ENCODE measurements around the gene AKAP3. TPM values are rescaled to one million over a fixed set of nuclear protein-coding genes. Genes with fewer than 3 reads are reported as not detected.

Gene AKAP3
- total RNA-seq, 1 donor from 2014 or later, result 2.7 TPM

DNA sequence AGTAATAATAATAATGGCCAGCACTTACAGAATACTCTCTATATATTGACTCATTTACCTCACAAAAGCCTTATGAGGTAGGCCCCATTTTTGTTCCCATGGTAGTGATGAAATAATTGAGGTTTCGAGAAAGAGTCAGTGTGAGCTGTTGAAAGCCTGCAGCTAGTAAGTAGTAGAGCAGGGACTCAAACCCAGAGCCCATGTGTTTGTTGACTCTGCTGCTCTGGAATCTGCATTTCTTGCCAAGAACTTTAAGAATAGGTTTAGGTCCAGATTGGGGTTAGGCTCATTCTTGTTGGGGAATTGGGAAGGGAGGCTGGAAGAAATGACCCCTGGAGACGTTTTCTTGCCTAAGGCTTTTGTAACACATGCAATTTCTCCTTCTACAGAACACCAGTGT is 58.9 kb downstream of the AKAP3 start:
- Histone ChIP-seq H3K27ac (replicated peaks) (no peak overlapping the region), H3K27me3 (ENCODE audit: low read depth) (peaks cover 29% of the 10 kb centered on the region), H3K9me3 (replicated peaks) (no peaks in the 10 kb centered on the region), H3K4me1 (no peaks in the 10 kb centered on the region), H3K36me3 (no peaks in the 10 kb centered on the region), H3K4me3 (no peak overlapping the region)
- DNase-seq, result no peak
- intact Hi-C loops (cut with micrococcal nuclease), result no loop called here
- TF ChIP-seq, protein P1, sequence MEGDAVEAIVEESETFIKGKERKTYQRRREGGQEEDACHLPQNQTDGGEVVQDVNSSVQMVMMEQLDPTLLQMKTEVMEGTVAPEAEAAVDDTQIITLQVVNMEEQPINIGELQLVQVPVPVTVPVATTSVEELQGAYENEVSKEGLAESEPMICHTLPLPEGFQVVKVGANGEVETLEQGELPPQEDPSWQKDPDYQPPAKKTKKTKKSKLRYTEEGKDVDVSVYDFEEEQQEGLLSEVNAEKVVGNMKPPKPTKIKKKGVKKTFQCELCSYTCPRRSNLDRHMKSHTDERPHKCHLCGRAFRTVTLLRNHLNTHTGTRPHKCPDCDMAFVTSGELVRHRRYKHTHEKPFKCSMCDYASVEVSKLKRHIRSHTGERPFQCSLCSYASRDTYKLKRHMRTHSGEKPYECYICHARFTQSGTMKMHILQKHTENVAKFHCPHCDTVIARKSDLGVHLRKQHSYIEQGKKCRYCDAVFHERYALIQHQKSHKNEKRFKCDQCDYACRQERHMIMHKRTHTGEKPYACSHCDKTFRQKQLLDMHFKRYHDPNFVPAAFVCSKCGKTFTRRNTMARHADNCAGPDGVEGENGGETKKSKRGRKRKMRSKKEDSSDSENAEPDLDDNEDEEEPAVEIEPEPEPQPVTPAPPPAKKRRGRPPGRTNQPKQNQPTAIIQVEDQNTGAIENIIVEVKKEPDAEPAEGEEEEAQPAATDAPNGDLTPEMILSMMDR (IDR thresholded peaks at IDR 0.05; ENCODE audit: borderline replicate concordance), result no peak

DNA sequence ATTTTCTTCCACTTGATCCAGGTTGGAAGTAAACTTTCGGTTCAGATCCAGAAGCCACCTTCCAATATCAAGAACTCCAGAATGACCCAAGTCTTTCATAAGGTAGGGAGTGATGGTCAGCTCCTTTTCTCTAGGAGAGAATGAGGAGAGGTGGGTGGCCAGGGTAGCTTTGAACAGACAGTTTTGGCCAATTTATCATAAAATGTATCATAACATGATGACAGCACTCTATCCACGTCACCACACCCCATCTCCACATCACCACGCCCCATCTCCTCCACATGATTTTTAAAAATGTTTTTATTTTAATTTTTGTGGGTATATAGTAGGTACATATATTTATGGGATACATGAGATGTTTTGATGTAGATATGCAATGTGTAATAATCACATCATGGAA is 59.9 kb downstream of the AKAP3 start:
- H3K27ac ChIP-seq (replicated peaks), result no peak overlapping the region
- H3K36me3 ChIP-seq, result no peaks in the 10 kb centered on the region
- TF ChIP-seq, protein P1 (IDR thresholded peaks at IDR 0.05; ENCODE audit: borderline replicate concordance), result no peak
- intact Hi-C loops (cut with micrococcal nuclease), result no loop called here
- no peaks in the 10 kb centered on the region for H3K4me1 ChIP-seq
- DNase-seq, result no peak
- no peaks in the 10 kb centered on the region for H3K9me3 ChIP-seq (replicated peaks)
- no peak overlapping the region for H3K4me3 ChIP-seq
- peaks cover 39% of the 10 kb centered on the region for H3K27me3 ChIP-seq (ENCODE audit: low read depth)

DNA sequence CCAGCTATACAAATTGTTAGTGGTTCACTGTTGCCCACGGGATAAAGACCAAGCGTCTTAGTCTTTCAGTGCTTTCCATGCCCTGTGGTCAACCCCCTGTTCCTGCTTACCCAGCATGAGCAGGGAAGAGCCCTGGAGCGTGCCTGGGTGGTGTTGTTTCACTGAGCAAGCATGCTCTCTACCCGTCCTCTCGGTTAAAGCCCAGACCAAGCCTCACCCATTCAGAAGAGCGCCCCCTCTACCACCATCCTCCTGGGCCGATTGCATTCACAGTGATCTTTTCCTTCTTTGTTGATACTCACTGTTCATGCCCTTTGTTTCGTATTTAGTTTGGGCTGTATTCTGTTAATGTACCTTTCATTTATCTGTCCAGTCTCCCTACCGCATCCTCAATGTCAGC is 61.7 kb downstream of the AKAP3 start:
- no peaks in the 10 kb centered on the region for H3K4me1 ChIP-seq
- no peak for DNase-seq
- intact Hi-C loops (cut with micrococcal nuclease), result no loop called here
- no peak overlapping the region for H3K27ac ChIP-seq (replicated peaks)
- H3K4me3 ChIP-seq, result no peak overlapping the region
- TF ChIP-seq, protein P1 (IDR thresholded peaks at IDR 0.05; ENCODE audit: borderline replicate concordance), result no peak
- peaks cover 44% of the 10 kb centered on the region for H3K27me3 ChIP-seq (ENCODE audit: low read depth)
- no peaks in the 10 kb centered on the region for H3K9me3 ChIP-seq (replicated peaks)
- H3K36me3 ChIP-seq, result no peaks in the 10 kb centered on the region

DNA sequence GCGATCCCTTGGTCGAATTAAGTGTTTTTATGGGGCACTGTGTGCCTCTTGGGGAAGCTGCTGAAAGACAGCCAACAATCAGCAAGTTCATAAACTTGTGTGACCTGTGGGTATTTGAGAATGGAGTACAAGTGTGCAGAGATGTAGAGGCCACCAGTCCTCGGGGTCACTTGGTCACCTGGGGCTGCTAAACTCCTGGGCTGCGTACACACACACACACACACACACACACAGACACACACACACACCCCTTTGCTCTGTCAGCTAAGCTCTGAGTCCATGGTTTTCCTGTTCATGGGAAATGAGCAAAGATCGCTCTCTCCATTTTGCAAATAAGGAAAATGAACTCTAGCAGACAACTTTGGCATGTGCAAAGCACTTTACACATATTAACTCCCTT is 62.4 kb downstream of the AKAP3 start:
- DNase-seq, result no peak
- intact Hi-C loops (cut with micrococcal nuclease), result no loop called here
- TF ChIP-seq, protein P1 (IDR thresholded peaks at IDR 0.05; ENCODE audit: borderline replicate concordance), result no peak
- Histone ChIP-seq H3K36me3 (no peaks in the 10 kb centered on the region), H3K27me3 (ENCODE audit: low read depth) (peaks cover 49% of the 10 kb centered on the region), H3K27ac (replicated peaks) (no peak overlapping the region), H3K4me3 (no peak overlapping the region), H3K4me1 (no peaks in the 10 kb centered on the region), H3K9me3 (replicated peaks) (no peaks in the 10 kb centered on the region)

DNA sequence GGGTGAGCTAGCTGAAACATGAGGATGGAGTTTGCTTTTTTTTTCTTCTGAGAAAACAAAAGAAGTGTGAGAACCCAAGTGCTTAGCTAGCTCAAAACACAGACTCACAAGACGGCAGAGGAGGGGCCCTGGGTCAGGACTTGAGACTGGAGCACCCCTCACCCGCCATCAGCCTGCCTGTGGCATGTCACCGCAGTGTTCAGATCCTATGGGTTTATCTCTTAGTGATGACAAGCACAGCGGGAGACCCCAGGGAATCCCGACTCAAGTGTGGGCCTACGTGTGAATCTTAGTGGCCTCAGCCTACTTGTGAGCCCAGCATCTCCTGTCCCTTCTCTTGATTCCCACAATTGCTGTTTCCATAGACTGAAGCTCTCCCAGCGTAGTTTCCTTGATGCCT is 64.0 kb downstream of the AKAP3 start:
- H3K36me3 ChIP-seq, result no peaks in the 10 kb centered on the region
- no peak for DNase-seq

More for the DNA sequence above, 64.0 kb downstream of the AKAP3 start:
- intact Hi-C loops (cut with micrococcal nuclease), result no loop called here
- TF ChIP-seq, protein P1 (IDR thresholded peaks at IDR 0.05; ENCODE audit: borderline replicate concordance), result no peak
- no peaks in the 10 kb centered on the region for H3K4me1 ChIP-seq
- H3K9me3 ChIP-seq (replicated peaks), result no peaks in the 10 kb centered on the region
- no peak overlapping the region for H3K4me3 ChIP-seq
- peaks cover 52% of the 10 kb centered on the region for H3K27me3 ChIP-seq (ENCODE audit: low read depth)
- H3K27ac ChIP-seq (replicated peaks), result no peak overlapping the region
